ENCODE data around the gene FOXD2. TPM values are rescaled to one million over a fixed set of nuclear protein-coding genes. Genes with fewer than 3 reads are reported as not detected.

The FOXD2 gene
- total RNA-seq, 2 experiments from 2014 or later = 0.11 to 0.18 TPM

DNA sequence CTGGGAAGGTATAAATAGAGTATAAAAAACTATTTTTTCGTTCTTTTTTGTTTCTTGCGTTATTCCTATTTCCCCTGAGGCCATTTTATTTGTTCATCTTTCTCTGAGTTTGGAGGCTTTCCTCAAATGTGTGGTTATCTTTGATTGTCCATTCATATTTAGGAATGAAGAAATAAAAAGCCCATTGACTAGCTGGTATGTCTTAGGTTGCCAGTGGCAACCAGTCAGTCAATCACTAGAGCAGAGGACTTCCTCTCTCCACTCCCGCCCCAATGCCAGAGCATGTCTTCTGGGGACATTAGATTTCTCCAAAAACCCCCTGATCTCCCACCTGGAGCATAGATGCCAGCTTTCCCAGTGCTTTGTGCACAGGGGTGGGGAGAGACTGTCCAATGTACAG lies 42.4 kb upstream of the FOXD2 start:
- ATAC-seq = no peak
- H3K4me1 Mint-ChIP-seq (ENCODE audit: low read depth) = no peaks in the 10 kb centered on the region
- no peak overlapping the region for H3K4me3 Mint-ChIP-seq
- no peaks in the 10 kb centered on the region for H3K9me3 Mint-ChIP-seq
- H3K27ac Mint-ChIP-seq = no peak overlapping the region
- no peaks in the 10 kb centered on the region for H3K36me3 Mint-ChIP-seq (ENCODE audit: low read depth)
- TF ChIP-seq, protein P1, sequence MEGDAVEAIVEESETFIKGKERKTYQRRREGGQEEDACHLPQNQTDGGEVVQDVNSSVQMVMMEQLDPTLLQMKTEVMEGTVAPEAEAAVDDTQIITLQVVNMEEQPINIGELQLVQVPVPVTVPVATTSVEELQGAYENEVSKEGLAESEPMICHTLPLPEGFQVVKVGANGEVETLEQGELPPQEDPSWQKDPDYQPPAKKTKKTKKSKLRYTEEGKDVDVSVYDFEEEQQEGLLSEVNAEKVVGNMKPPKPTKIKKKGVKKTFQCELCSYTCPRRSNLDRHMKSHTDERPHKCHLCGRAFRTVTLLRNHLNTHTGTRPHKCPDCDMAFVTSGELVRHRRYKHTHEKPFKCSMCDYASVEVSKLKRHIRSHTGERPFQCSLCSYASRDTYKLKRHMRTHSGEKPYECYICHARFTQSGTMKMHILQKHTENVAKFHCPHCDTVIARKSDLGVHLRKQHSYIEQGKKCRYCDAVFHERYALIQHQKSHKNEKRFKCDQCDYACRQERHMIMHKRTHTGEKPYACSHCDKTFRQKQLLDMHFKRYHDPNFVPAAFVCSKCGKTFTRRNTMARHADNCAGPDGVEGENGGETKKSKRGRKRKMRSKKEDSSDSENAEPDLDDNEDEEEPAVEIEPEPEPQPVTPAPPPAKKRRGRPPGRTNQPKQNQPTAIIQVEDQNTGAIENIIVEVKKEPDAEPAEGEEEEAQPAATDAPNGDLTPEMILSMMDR (IDR thresholded peaks at IDR 0.05) = no peak
- ChIA-PET CTCF (interaction anchor here (1.1 kb wide), 1 partner anchor 24 kb away, joined by 3 read pairs; no protein-coding TSS in a partner anchor), POLR2A (no interaction called here)
- intact Hi-C loops (cut with micrococcal nuclease) = no loop called here
- DNase-seq = no peak
- peaks cover 13% of the 10 kb centered on the region for H3K27me3 Mint-ChIP-seq

- H3K27ac Mint-ChIP-seq = no peak overlapping the region
- POLR2A ChIA-PET = no interaction called here
- intact Hi-C loops (cut with micrococcal nuclease) = no loop called here
- H3K9me3 Mint-ChIP-seq = no peaks in the 10 kb centered on the region
- H3K27me3 Mint-ChIP-seq = peaks cover 17% of the 10 kb centered on the region
- no peaks in the 10 kb centered on the region for H3K36me3 Mint-ChIP-seq (ENCODE audit: low read depth)
- no peak overlapping the region for H3K4me3 Mint-ChIP-seq
- DNase-seq = no peak
- no peak for ATAC-seq
- TF ChIP-seq, protein P1 (IDR thresholded peaks at IDR 0.05) = no peak
- CTCF ChIA-PET = interaction anchor here (1.3 to 2.0 kb wide), 2 partner anchors 8 to 39 kb away, joined by 4 to 13 read pairs; no protein-coding TSS in a partner anchor
- H3K4me1 Mint-ChIP-seq (ENCODE audit: low read depth) = no peaks in the 10 kb centered on the region
Observed at GRCh38 chr1:47396671-47397196, 41.1 kb upstream of the FOXD2 start.

DNA sequence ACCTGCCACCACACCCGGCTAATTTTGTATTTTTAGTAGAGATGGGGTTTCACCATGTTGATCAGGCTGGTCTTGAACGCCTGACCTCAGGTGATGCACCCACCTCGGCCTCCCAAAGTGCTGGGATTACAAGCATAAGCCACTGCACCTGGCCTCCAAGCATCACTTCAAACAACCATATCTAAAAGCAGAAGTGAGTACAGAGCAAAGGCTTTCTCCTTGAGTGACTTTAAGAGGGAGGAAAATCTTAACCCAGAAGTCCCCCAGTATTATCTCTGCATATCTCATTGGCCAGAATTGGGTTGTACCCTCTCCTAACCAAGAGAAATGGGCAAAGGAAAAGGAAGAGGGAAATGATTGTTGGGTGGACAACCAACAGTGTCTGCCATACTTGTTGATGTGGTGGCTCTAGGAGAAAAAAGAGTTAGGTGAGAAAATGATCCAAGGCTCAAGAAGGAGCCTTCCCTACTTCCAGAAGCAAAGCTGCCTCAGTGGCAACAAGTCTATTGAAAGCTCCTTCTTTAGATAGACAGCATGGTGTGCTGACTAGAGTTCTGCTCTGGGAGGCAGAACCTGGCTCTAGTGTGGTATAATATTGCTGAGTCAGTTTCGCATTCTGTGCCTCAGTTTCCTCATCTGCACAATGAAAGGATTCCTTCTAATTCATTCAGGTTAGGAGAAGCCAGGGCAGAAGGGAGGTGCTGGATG lies 38.6 kb upstream of the FOXD2 start:
- no peak for ATAC-seq

DNA sequence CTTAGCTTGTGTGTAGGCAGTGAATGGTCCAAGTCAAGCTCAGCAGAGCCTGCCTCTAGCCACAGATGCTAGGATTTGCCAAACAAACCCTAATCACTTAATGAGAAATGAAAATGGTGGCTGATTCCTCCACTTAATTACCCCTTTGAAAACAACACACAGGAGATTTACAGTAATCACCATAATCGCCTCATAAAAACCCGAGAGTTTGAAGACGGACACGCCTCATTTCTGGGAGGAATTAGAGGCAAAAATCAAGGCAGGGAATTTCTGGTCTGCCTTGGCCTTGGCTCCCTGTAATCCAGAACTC lies 38.0 kb upstream of the FOXD2 start:
- ATAC-seq = no peak
- TF ChIP-seq, protein P1 (IDR thresholded peaks at IDR 0.05) = no peak

More for the DNA sequence above, 38.6 kb upstream of the FOXD2 start:
- no peak for DNase-seq
- H3K4me3 Mint-ChIP-seq = no peak overlapping the region
- no peak overlapping the region for H3K27ac Mint-ChIP-seq
- ChIA-PET CTCF (interaction anchor here (0.7 to 1.7 kb wide), 3 partner anchors 10 to 327 kb away, joined by 3 to 9 read pairs (median 5); partner anchors contain the start of gene FOXD2), POLR2A (no interaction called here)
- H3K36me3 Mint-ChIP-seq (ENCODE audit: low read depth) = no peaks in the 10 kb centered on the region
- intact Hi-C loops (cut with micrococcal nuclease) = no loop called here
- H3K9me3 Mint-ChIP-seq = no peaks in the 10 kb centered on the region
- peaks cover 15% of the 10 kb centered on the region for H3K27me3 Mint-ChIP-seq
- TF ChIP-seq, protein P1 (IDR thresholded peaks at IDR 0.05) = no peak
- H3K4me1 Mint-ChIP-seq (ENCODE audit: low read depth) = no peaks in the 10 kb centered on the region

DNA sequence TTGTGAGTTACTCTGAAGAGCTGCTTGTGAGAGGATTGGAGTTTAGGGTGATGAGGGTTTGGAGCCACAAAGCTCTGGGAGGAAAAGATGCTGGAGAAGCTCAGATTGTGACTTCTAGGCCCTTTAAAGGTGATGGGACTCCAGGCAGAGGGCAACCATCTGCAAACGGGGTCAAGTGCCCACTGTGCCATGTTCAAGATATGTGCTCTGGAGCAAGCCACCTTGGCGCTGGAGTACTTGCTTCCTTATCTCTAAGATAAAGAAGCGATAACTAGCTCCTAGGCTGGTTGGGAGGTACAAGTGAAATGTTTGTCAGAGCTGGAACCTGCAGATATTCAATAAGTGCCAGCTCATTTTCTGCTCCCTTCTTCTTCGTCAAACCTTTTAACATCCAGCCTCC lies 36.1 kb upstream of the FOXD2 start:
- no peak overlapping the region for H3K4me3 Mint-ChIP-seq
- DNase-seq (no peak), ATAC-seq (no peak)
- CTCF ChIA-PET = interaction anchor here (0.6 to 1.4 kb wide), 5 partner anchors 14 to 128 kb away, joined by 3 to 5 read pairs (median 3); partner anchors contain the start of gene FOXD2
- H3K36me3 Mint-ChIP-seq (ENCODE audit: low read depth) = no peaks in the 10 kb centered on the region
- TF ChIP-seq, protein P1 (IDR thresholded peaks at IDR 0.05) = no peak
- H3K9me3 Mint-ChIP-seq = no peaks in the 10 kb centered on the region
- no peak overlapping the region for H3K27ac Mint-ChIP-seq
- POLR2A ChIA-PET = no interaction called here
- no peaks in the 10 kb centered on the region for H3K4me1 Mint-ChIP-seq (ENCODE audit: low read depth)
- intact Hi-C loops (cut with micrococcal nuclease) = no loop called here
- H3K27me3 Mint-ChIP-seq = peaks cover 15% of the 10 kb centered on the region

More for the DNA sequence above, 38.0 kb upstream of the FOXD2 start:
- Mint-ChIP-seq H3K4me1 (ENCODE audit: low read depth) (no peaks in the 10 kb centered on the region), H3K27ac (no peak overlapping the region), H3K36me3 (ENCODE audit: low read depth) (no peaks in the 10 kb centered on the region), H3K9me3 (no peaks in the 10 kb centered on the region), H3K4me3 (no peak overlapping the region), H3K27me3 (peaks cover 15% of the 10 kb centered on the region)
- DNase-seq = no peak
- intact Hi-C loops (cut with micrococcal nuclease) = no loop called here
- CTCF ChIA-PET = interaction anchor here (0.7 to 0.9 kb wide), 2 partner anchors 38 to 326 kb away, joined by 3 to 5 read pairs; partner anchors contain the start of gene FOXD2
- POLR2A ChIA-PET = no interaction called here
